ENCODE results near the gene CD302.
"Not testable (repeated sequence)": the region's sequence is repeated elsewhere in the genome, so short reads cannot be mapped to it uniquely, and the experiment has no call there.

- TF ChIP-seq, protein P1, sequence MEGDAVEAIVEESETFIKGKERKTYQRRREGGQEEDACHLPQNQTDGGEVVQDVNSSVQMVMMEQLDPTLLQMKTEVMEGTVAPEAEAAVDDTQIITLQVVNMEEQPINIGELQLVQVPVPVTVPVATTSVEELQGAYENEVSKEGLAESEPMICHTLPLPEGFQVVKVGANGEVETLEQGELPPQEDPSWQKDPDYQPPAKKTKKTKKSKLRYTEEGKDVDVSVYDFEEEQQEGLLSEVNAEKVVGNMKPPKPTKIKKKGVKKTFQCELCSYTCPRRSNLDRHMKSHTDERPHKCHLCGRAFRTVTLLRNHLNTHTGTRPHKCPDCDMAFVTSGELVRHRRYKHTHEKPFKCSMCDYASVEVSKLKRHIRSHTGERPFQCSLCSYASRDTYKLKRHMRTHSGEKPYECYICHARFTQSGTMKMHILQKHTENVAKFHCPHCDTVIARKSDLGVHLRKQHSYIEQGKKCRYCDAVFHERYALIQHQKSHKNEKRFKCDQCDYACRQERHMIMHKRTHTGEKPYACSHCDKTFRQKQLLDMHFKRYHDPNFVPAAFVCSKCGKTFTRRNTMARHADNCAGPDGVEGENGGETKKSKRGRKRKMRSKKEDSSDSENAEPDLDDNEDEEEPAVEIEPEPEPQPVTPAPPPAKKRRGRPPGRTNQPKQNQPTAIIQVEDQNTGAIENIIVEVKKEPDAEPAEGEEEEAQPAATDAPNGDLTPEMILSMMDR (IDR thresholded peaks at IDR 0.05) = not testable (repeated sequence)
- not testable (repeated sequence) for TF ChIP-seq POLR2A (IDR thresholded peaks at IDR 0.05)
Measured at GRCh38 chr2:159822478-159822833, 24.4 kb upstream of the CD302 start.

Data from ovary (tissue), 3 donors.